Measurements from ENCODE around the gene C2CD2.

The C2CD2 gene

DNA sequence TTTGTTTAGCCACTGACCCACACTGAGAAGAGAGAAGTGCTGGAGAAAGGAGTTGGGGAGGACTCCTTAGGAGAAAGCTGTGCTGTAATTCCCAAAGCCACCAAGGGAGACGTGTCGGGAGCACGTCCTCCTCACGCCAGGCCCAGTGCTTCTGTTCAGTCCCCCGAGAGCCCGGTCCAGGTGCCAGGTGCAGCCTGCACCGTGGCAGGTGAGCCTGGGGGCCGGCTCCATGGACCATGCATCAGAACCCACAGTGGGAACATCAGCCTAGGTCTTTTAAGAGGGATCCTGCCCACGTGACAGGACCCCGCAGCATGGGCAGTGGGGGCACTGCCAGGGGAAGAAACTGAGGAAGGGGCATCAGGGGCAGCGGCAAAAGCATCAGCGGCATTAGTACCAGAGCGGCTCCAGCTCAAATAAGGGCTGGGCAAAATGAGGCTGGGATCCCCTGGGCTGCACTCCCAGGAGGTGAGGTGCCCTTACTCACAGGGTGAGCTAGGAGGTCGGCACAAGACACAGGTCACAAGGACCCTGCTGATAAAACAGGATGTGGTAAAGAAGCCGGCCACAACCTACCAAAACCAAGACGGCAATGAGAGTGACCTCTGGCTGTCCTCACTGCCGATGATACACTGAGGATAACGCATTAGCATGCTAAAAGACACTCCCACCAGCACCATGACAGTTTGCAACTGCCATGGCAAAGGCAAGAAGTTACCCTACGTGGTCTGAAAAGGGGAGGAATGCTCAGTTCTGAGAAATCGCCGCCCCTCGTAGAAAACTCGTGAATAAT is 50.1 kb downstream of the C2CD2 start:
- WGBS, 2 donors (ENCODE audit: extremely low coverage in 2 of 2, insufficient read length in 2 of 2, insufficient replicate concordance in 1 of 2): no CpG with 5 or more reads among the region's 23 CpGs
- H3K36me3 ChIP-seq (replicated peaks in 1 of 2; ENCODE audit: control insufficient read depth in 2 of 2, insufficient read depth in 2 of 2, low read length in 2 of 2): peaks cover 2 to 36% of the 10 kb centered on the region in 2 donors
- H2BK5ac ChIP-seq (ENCODE audit: low read length): no peak overlapping the region
- H4K8ac ChIP-seq (ENCODE audit: low read depth, low read length): no peak overlapping the region
- no peak overlapping the region for H3K4me3 ChIP-seq (ENCODE audit: low read length in 2 of 2)
- no peak overlapping the region for H3K4ac ChIP-seq (ENCODE audit: low read length)
- no peaks in the 10 kb centered on the region for H3K27me3 ChIP-seq (ENCODE audit: control insufficient read depth in 3 of 3, insufficient read depth in 3 of 3, low read depth in 1 of 3, low read length in 3 of 3)
- no peak overlapping the region for H2BK12ac ChIP-seq (ENCODE audit: low read length)
- H3K4me1 ChIP-seq (ENCODE audit: control insufficient read depth in 2 of 2, insufficient read depth in 1 of 2, low read depth in 1 of 2, low read length in 2 of 2): peaks cover 2 to 3% of the 10 kb centered on the region in 2 donors
- H3K79me1 ChIP-seq (ENCODE audit: low read depth, low read length): no peaks in the 10 kb centered on the region
- no peak overlapping the region for H2BK15ac ChIP-seq (ENCODE audit: low read length)
- no peak overlapping the region for H2AK5ac ChIP-seq (ENCODE audit: low read depth, low read length)
- no peak overlapping the region for H4K91ac ChIP-seq (ENCODE audit: low read depth, low read length, poor library complexity)
- no peak overlapping the region for H3K4me2 ChIP-seq (ENCODE audit: insufficient read depth, low read length, poor library complexity, severe bottlenecking)
- H3K14ac ChIP-seq (ENCODE audit: low read length): no peak overlapping the region
- H2BK120ac ChIP-seq (ENCODE audit: low read depth, low read length): no peak overlapping the region
- no peaks in the 10 kb centered on the region for H3K9me3 ChIP-seq (replicated peaks in 1 of 2; ENCODE audit: control insufficient read depth in 2 of 2, insufficient read depth in 1 of 2, low read depth in 1 of 2, low read length in 2 of 2)
- no peak overlapping the region for H2AFZ ChIP-seq (ENCODE audit: low read length)
- DNase-seq (ENCODE audit: low spot score): no peak
- H3K27ac ChIP-seq (replicated peaks; ENCODE audit: low read length): no peak overlapping the region
- peak overlapping the region; percentile 51 for H3K9ac ChIP-seq (ENCODE audit: low read depth, low read length, poor library complexity)
- no peak overlapping the region for H3K23ac ChIP-seq (ENCODE audit: low read depth, low read length, poor library complexity)
- no peak overlapping the region for H3K18ac ChIP-seq (ENCODE audit: low read length)

- H2BK5ac ChIP-seq (ENCODE audit: low read length): no peak overlapping the region
- no peak overlapping the region for H3K23ac ChIP-seq (ENCODE audit: low read depth, low read length, poor library complexity)
- H3K36me3 ChIP-seq (replicated peaks in 1 of 2; ENCODE audit: control insufficient read depth in 2 of 2, insufficient read depth in 2 of 2, low read length in 2 of 2): peaks cover 2 to 32% of the 10 kb centered on the region in 2 donors
- H3K4ac ChIP-seq (ENCODE audit: low read length): no peak overlapping the region
- no peak overlapping the region for H2AK5ac ChIP-seq (ENCODE audit: low read depth, low read length)
- H3K79me1 ChIP-seq (ENCODE audit: low read depth, low read length): no peaks in the 10 kb centered on the region
- no peak overlapping the region for H3K4me2 ChIP-seq (ENCODE audit: insufficient read depth, low read length, poor library complexity, severe bottlenecking)
- H2AFZ ChIP-seq (ENCODE audit: low read length): no peak overlapping the region
- H4K8ac ChIP-seq (ENCODE audit: low read depth, low read length): no peak overlapping the region
- WGBS, 2 donors (ENCODE audit: extremely low coverage in 2 of 2, insufficient read length in 2 of 2, insufficient replicate concordance in 1 of 2): no CpG with 5 or more reads among the region's 8 CpGs
- no peaks in the 10 kb centered on the region for H3K27me3 ChIP-seq (ENCODE audit: control insufficient read depth in 3 of 3, insufficient read depth in 3 of 3, low read depth in 1 of 3, low read length in 3 of 3)
- no peak overlapping the region for H3K18ac ChIP-seq (ENCODE audit: low read length)
- H3K9ac ChIP-seq (ENCODE audit: low read depth, low read length, poor library complexity): no peak overlapping the region
- no peak overlapping the region for H2BK120ac ChIP-seq (ENCODE audit: low read depth, low read length)
- no peak overlapping the region for H2BK15ac ChIP-seq (ENCODE audit: low read length)
- no peak for DNase-seq (ENCODE audit: low spot score)
- H2BK12ac ChIP-seq (ENCODE audit: low read length): no peak overlapping the region
- peaks cover 4 to 8% of the 10 kb centered on the region in 2 donors for H3K4me1 ChIP-seq (ENCODE audit: control insufficient read depth in 2 of 2, insufficient read depth in 1 of 2, low read depth in 1 of 2, low read length in 2 of 2)
- no peak overlapping the region for H3K27ac ChIP-seq (replicated peaks; ENCODE audit: low read length)
- H3K4me3 ChIP-seq (ENCODE audit: low read length in 2 of 2): no peak overlapping the region
- H3K14ac ChIP-seq (ENCODE audit: low read length): no peak overlapping the region
- H4K91ac ChIP-seq (ENCODE audit: low read depth, low read length, poor library complexity): no peak overlapping the region
- no peaks in the 10 kb centered on the region for H3K9me3 ChIP-seq (replicated peaks in 1 of 2; ENCODE audit: control insufficient read depth in 2 of 2, insufficient read depth in 1 of 2, low read depth in 1 of 2, low read length in 2 of 2)
Observed at GRCh38 chr21:41902946-41903345, 50.9 kb downstream of the C2CD2 start.

GRCh38 chr21:41901782-41902181 is 52.0 kb downstream of the C2CD2 start:
- Histone ChIP-seq H2BK120ac (ENCODE audit: low read depth, low read length) (no peak overlapping the region), H2BK12ac (ENCODE audit: low read length) (no peak overlapping the region), H3K79me1 (ENCODE audit: low read depth, low read length) (no peaks in the 10 kb centered on the region), H2BK15ac (ENCODE audit: low read length) (no peak overlapping the region), H3K4ac (ENCODE audit: low read length) (no peak overlapping the region), H3K27me3 (ENCODE audit: control insufficient read depth in 3 of 3, insufficient read depth in 3 of 3, low read depth in 1 of 3, low read length in 3 of 3) (no peaks in the 10 kb centered on the region), H4K91ac (ENCODE audit: low read depth, low read length, poor library complexity) (no peak overlapping the region), H3K4me2 (ENCODE audit: insufficient read depth, low read length, poor library complexity, severe bottlenecking) (no peak overlapping the region), H3K4me3 (ENCODE audit: low read length in 2 of 2) (no peak overlapping the region), H3K4me1 (ENCODE audit: control insufficient read depth in 2 of 2, insufficient read depth in 1 of 2, low read depth in 1 of 2, low read length in 2 of 2) (peaks cover 6 to 19% of the 10 kb centered on the region in 2 donors), H3K36me3 (replicated peaks in 1 of 2; ENCODE audit: control insufficient read depth in 2 of 2, insufficient read depth in 2 of 2, low read length in 2 of 2) (peaks cover 0 to 20% of the 10 kb centered on the region in 2 donors), H3K23ac (ENCODE audit: low read depth, low read length, poor library complexity) (no peak overlapping the region), H3K18ac (ENCODE audit: low read length) (no peak overlapping the region), H2AFZ (ENCODE audit: low read length) (no peak overlapping the region), H3K27ac (replicated peaks; ENCODE audit: low read length) (no peak overlapping the region), H3K9ac (ENCODE audit: low read depth, low read length, poor library complexity) (no peak overlapping the region), H2BK5ac (ENCODE audit: low read length) (no peak overlapping the region), H4K8ac (ENCODE audit: low read depth, low read length) (no peak overlapping the region), H2AK5ac (ENCODE audit: low read depth, low read length) (no peak overlapping the region), H3K14ac (ENCODE audit: low read length) (no peak overlapping the region), H3K9me3 (replicated peaks in 1 of 2; ENCODE audit: control insufficient read depth in 2 of 2, insufficient read depth in 1 of 2, low read depth in 1 of 2, low read length in 2 of 2) (no peaks in the 10 kb centered on the region)
- no peak for DNase-seq (ENCODE audit: low spot score)
- no CpG with 5 or more reads among the region's 3 CpGs for WGBS, 2 donors (ENCODE audit: extremely low coverage in 2 of 2, insufficient read length in 2 of 2, insufficient replicate concordance in 1 of 2)

DNA sequence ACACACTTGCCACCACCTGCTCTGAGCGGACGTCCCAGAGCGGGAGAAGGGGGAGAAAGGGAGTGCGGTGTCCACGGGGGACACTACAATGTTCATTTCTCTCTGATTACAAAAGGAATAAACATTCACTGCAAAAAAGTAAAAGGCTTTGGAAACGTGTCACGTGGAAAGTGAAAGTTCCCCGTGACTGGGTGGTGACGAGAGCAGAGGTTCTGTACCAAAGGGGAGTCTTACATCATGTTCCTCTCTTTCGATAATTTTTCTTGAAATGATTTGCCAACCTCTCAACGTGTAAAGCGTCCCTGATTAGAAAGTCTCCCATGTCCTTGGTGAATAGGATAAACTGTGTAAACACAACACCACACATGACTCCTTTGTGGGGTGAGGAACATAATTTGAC is 52.7 kb downstream of the C2CD2 start:
- no peak overlapping the region for H2AK5ac ChIP-seq (ENCODE audit: low read depth, low read length)
- H3K9me3 ChIP-seq (replicated peaks in 1 of 2; ENCODE audit: control insufficient read depth in 2 of 2, insufficient read depth in 1 of 2, low read depth in 1 of 2, low read length in 2 of 2): no peaks in the 10 kb centered on the region
- no peak overlapping the region for H3K4me3 ChIP-seq (ENCODE audit: low read length in 2 of 2)
- H3K14ac ChIP-seq (ENCODE audit: low read length): no peak overlapping the region
- H3K27me3 ChIP-seq (ENCODE audit: control insufficient read depth in 3 of 3, insufficient read depth in 3 of 3, low read depth in 1 of 3, low read length in 3 of 3): no peaks in the 10 kb centered on the region
- no peak overlapping the region for H2BK15ac ChIP-seq (ENCODE audit: low read length)
- no peak overlapping the region for H2AFZ ChIP-seq (ENCODE audit: low read length)
- no CpG with 5 or more reads among the region's 12 CpGs for WGBS, 2 donors (ENCODE audit: extremely low coverage in 2 of 2, insufficient read length in 2 of 2, insufficient replicate concordance in 1 of 2)
- H2BK120ac ChIP-seq (ENCODE audit: low read depth, low read length): no peak overlapping the region
- no peak overlapping the region for H3K9ac ChIP-seq (ENCODE audit: low read depth, low read length, poor library complexity)
- H3K18ac ChIP-seq (ENCODE audit: low read length): no peak overlapping the region
- no peak overlapping the region for H2BK12ac ChIP-seq (ENCODE audit: low read length)
- peaks cover 0 to 18% of the 10 kb centered on the region in 2 donors for H3K36me3 ChIP-seq (replicated peaks in 1 of 2; ENCODE audit: control insufficient read depth in 2 of 2, insufficient read depth in 2 of 2, low read length in 2 of 2)
- no peak overlapping the region for H3K27ac ChIP-seq (replicated peaks; ENCODE audit: low read length)
- H4K91ac ChIP-seq (ENCODE audit: low read depth, low read length, poor library complexity): no peak overlapping the region
- no peak overlapping the region for H4K8ac ChIP-seq (ENCODE audit: low read depth, low read length)
- H3K4me1 ChIP-seq (ENCODE audit: control insufficient read depth in 2 of 2, insufficient read depth in 1 of 2, low read depth in 1 of 2, low read length in 2 of 2): peaks cover 6 to 19% of the 10 kb centered on the region in 2 donors
- H2BK5ac ChIP-seq (ENCODE audit: low read length): no peak overlapping the region
- H3K79me1 ChIP-seq (ENCODE audit: low read depth, low read length): no peaks in the 10 kb centered on the region
- no peak overlapping the region for H3K23ac ChIP-seq (ENCODE audit: low read depth, low read length, poor library complexity)
- no peak for DNase-seq (ENCODE audit: low spot score)
- no peak overlapping the region for H3K4me2 ChIP-seq (ENCODE audit: insufficient read depth, low read length, poor library complexity, severe bottlenecking)
- H3K4ac ChIP-seq (ENCODE audit: low read length): no peak overlapping the region

Measured in neuronal stem cell (in vitro differentiated cells).